H1 (cell line): ENCODE measurements around the gene TTC28. TPM values are rescaled to one million over a fixed set of nuclear protein-coding genes. Genes with fewer than 3 reads are reported as not detected.

Experiments used
- EGR1 ChIP-seq: IDR thresholded peaks from 2 replicates; pipeline ENCODE4 v1.6.1; 2011; ENCODE audit warnings: low read depth, low read length, borderline replicate concordance
- POLR2AphosphoS5 ChIP-seq: IDR thresholded peaks from 2 replicates; pipeline ENCODE4 v1.6.1; 2011; ENCODE audit warnings: low read depth, low read length
- TCF12 ChIP-seq: IDR thresholded peaks from 2 replicates; pipeline ENCODE4 v1.6.1; 2011; ENCODE audit warnings: low read depth, mild to moderate bottlenecking, low read length
- polyA plus RNA-seq, 7 experiments: library from polyadenylated mRNA; depleted of rRNA in 3 of 7; stranded (reverse) in 5 of 7; unstranded in 2 of 7; fragments of >200 nt in 5 of 7; fragments of 200-250 nt in 2 of 7; gene quantifications; 1 replicate in 5 of 7; 2 replicates in 1 of 7; 4 replicates in 1 of 7; pipeline versions ENCODE4 v1.2.1 to v1.2.3, GENCODE V29; 2011 to 2013; ENCODE audit warnings: missing spikeins in 2 of 7, mixed read lengths in 2 of 7
- total RNA-seq: library from RNA; stranded (reverse); fragmentation: NEBNext Ultra II Directional; extraction: Animal tissue kit (Norgen Biotek cat#: 25700); gene quantifications from 2 replicates; pipeline ENCODE4 v1.2.1, GENCODE V29; 2021
- TF ChIP-seq, protein P1 (sequence below): IDR thresholded peaks from 2 replicates; pipeline ENCODE4 v1.6.1; 2012; ENCODE audit warnings: inconsistent platforms

Gene TTC28
- total and polyA plus RNA-seq, 2 of the 8 experiments (the other 6 are each of a cell fraction or from before 2014, with no cell fraction given), result 2.6 to 12.6 TPM

DNA sequence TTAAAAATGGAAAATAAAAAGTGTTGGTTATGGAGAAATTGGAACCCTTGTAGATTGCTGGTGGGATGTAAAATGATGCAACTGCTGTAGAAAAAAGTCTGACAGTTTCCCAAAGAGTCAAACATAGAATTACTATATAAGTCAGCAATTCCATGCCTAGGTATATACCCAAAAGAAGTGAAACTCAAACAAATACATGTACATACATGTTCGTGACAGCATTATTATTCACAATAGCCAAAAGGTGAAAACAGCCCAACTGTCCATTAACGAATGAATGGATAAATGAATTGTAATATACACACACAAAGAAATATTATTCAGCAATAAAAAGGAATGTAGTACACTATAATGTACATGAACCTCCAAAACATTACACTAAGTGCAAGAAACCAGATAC lies 116.0 kb downstream of the TTC28 start (continued):
- TF ChIP-seq TCF12, result no peak
- TF ChIP-seq, protein P1, sequence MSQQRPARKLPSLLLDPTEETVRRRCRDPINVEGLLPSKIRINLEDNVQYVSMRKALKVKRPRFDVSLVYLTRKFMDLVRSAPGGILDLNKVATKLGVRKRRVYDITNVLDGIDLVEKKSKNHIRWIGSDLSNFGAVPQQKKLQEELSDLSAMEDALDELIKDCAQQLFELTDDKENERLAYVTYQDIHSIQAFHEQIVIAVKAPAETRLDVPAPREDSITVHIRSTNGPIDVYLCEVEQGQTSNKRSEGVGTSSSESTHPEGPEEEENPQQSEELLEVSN, result no peak
- no peak for TF ChIP-seq EGR1
- TF ChIP-seq POLR2AphosphoS5, result no peak
